Measurements from ENCODE around the gene ASB3. TPM values are rescaled to one million over a fixed set of nuclear protein-coding genes. Genes with fewer than 3 reads are reported as not detected.

ASB3 gene
- polyA plus RNA-seq, 1 experiment: 10.9 TPM

GRCh38 chr2:53740170-53740569, 46.6 kb downstream of the ASB3 start:
- H3K27me3 ChIP-seq (ENCODE audit: control insufficient read depth, insufficient read depth, low read length): no peaks in the 10 kb centered on the region
- H3K4me3 ChIP-seq (ENCODE audit: low read depth, low read length): no peak overlapping the region
- no peaks in the 10 kb centered on the region; the same call in 1 of the 2 replicates for H3K36me3 ChIP-seq (ENCODE audit: control insufficient read depth, insufficient read depth, low read length)
- ChIA-PET POLR2A (no interaction called here), CTCF (interaction anchor here (1.4 to 2.4 kb wide), 3 partner anchors 9 to 317 kb away, joined by 4 to 9 read pairs (median 4); no protein-coding TSS in a partner anchor)
- peak; percentile 44; the same call in 1 of the 2 replicates for TF ChIP-seq CTCF (IDR thresholded peaks at IDR 0.05; ENCODE audit: insufficient read depth, low read depth, low read length)
- no peak for DNase-seq (ENCODE audit: low read depth)

GRCh38 chr2:53739032-53739431, 47.7 kb downstream of the ASB3 start:
- no peak for TF ChIP-seq CTCF (IDR thresholded peaks at IDR 0.05; ENCODE audit: insufficient read depth, low read depth, low read length)
- H3K36me3 ChIP-seq (ENCODE audit: control insufficient read depth, insufficient read depth, low read length): no peaks in the 10 kb centered on the region; the same call in 1 of the 2 replicates
- no peak for DNase-seq (ENCODE audit: low read depth)
- H3K27me3 ChIP-seq (ENCODE audit: control insufficient read depth, insufficient read depth, low read length): no peaks in the 10 kb centered on the region
- ChIA-PET POLR2A (no interaction called here), CTCF (interaction anchor here (1.4 to 2.4 kb wide), 4 partner anchors 11 to 319 kb away, joined by 3 to 9 read pairs (median 4); no protein-coding TSS in a partner anchor)
- H3K4me3 ChIP-seq (ENCODE audit: low read depth, low read length): no peak overlapping the region

- ChIA-PET POLR2A (no interaction called here), CTCF (no interaction called here)
- Histone ChIP-seq H3K4me3 (ENCODE audit: low read depth, low read length) (no peak overlapping the region), H3K36me3 (ENCODE audit: control insufficient read depth, insufficient read depth, low read length) (peaks cover 2% of the 10 kb centered on the region; the same call in 1 of the 2 replicates), H3K27me3 (ENCODE audit: control insufficient read depth, insufficient read depth, low read length) (no peaks in the 10 kb centered on the region)
- no peak for TF ChIP-seq CTCF (IDR thresholded peaks at IDR 0.05; ENCODE audit: insufficient read depth, low read depth, low read length)
- DNase-seq (ENCODE audit: low read depth): no peak
Observed at GRCh38 chr2:53737091-53737490, 49.7 kb downstream of the ASB3 start.

GRCh38 chr2:53729143-53729762, 57.5 kb downstream of the ASB3 start:
- CTCF ChIA-PET: no interaction called here

GRCh38 chr2:53727921-53728320, 58.8 kb downstream of the ASB3 start:
- no peak for TF ChIP-seq CTCF (IDR thresholded peaks at IDR 0.05; ENCODE audit: insufficient read depth, low read depth, low read length)
- Histone ChIP-seq H3K36me3 (ENCODE audit: control insufficient read depth, insufficient read depth, low read length) (no peaks in the 10 kb centered on the region), H3K27me3 (ENCODE audit: control insufficient read depth, insufficient read depth, low read length) (no peaks in the 10 kb centered on the region), H3K4me3 (ENCODE audit: low read depth, low read length) (no peak overlapping the region)
- POLR2A ChIA-PET: no interaction called here
- CTCF ChIA-PET: no interaction called here
- DNase-seq (ENCODE audit: low read depth): no peak

More at GRCh38 chr2:53729143-53729762, 57.5 kb downstream of the ASB3 start:
- Histone ChIP-seq H3K36me3 (ENCODE audit: control insufficient read depth, insufficient read depth, low read length) (peaks cover 2% of the 10 kb centered on the region; the same call in 1 of the 2 replicates), H3K27me3 (ENCODE audit: control insufficient read depth, insufficient read depth, low read length) (no peaks in the 10 kb centered on the region), H3K4me3 (ENCODE audit: low read depth, low read length) (no peak overlapping the region)
- no peak for TF ChIP-seq CTCF (IDR thresholded peaks at IDR 0.05; ENCODE audit: insufficient read depth, low read depth, low read length)
- POLR2A ChIA-PET: no interaction called here
- no peak for DNase-seq (ENCODE audit: low read depth)
